PC-3 (cell line): ENCODE results near the gene NFATC1. TPM values are rescaled to one million over a fixed set of nuclear protein-coding genes. Genes with fewer than 3 reads are reported as not detected.

Experiments
- ATAC-seq: fragments of 200-7000 bp; cut with Tn5 transposase; 2 replicates; pipeline ENCODE4 v1.9.1; 2020; ENCODE audit warnings: mild to moderate bottlenecking, moderate library complexity
- BruUV-seq: library from RNA; stranded (reverse); fragments of 400-500 nt; replicated peaks from 2 replicates; lab custom pipeline; 2021; lab: Mats Ljungman, UMichigan
- CTCF ChIA-PET: fragments of 300-600 bp; sonication (Branson Sonifier 250); formaldehyde crosslinking; loops from one replicate; lab custom pipeline; 2022; ENCODE audit warnings: antibody characterized with exemption; lab: Charles Lee
- POLR2A ChIA-PET: fragments of 300-600 bp; sonication (Branson Sonifier 250); formaldehyde crosslinking; loops from one replicate; lab custom pipeline; 2022; ENCODE audit warnings: antibody characterized with exemption; ENCODE audit not compliant: unreplicated experiment; lab: Charles Lee
- DNase-seq: peaks from one replicate; pipeline ENCODE4 v3.0.0-alpha.2; 2015
- H2AFZ ChIP-seq: fragments of 300-600 bp; sonication (generic); 2 replicates; pipeline ENCODE4 v1.6.0; 2016; ENCODE audit warnings: antibody characterized with exemption, low read length
- H3F3A ChIP-seq: fragments of 300-600 bp; sonication (generic); one replicate; pipeline ENCODE4 v1.6.0; 2017; ENCODE audit warnings: antibody characterized with exemption, low read length, control low read depth, mild to moderate bottlenecking; ENCODE audit not compliant: unreplicated experiment
- H3K27ac ChIP-seq: fragments of 300-600 bp; sonication (generic); 2 replicates; pipeline ENCODE4 v1.5.1; 2016; ENCODE audit warnings: mild to moderate bottlenecking, low read length
- H3K27me3 ChIP-seq: fragments of 300-600 bp; sonication (generic); 2 replicates; pipeline ENCODE4 v1.6.1; 2016; ENCODE audit warnings: low read length, mixed read lengths
- H3K36me3 ChIP-seq: fragments of 300-600 bp; sonication (generic); 2 replicates; pipeline ENCODE4 v1.6.1; 2016; ENCODE audit warnings: low read depth, mixed run types, low read length, mixed read lengths
- H3K4me1 ChIP-seq: fragments of 300-600 bp; sonication (generic); 2 replicates; pipeline ENCODE4 v1.5.1; 2016; ENCODE audit warnings: low read length; ENCODE audit not compliant: insufficient read depth
- H3K4me2 ChIP-seq: fragments of 300-600 bp; sonication (generic); 2 replicates; pipeline ENCODE4 v1.6.0; 2016; ENCODE audit warnings: low read length
- H3K4me3 ChIP-seq: fragments of 300-600 bp; sonication (generic); 2 replicates; pipeline ENCODE4 v1.5.1; 2016; ENCODE audit warnings: mild to moderate bottlenecking, low read length, mixed read lengths
- H3K79me2 ChIP-seq: fragments of 300-600 bp; sonication (generic); 2 replicates; pipeline ENCODE4 v1.6.1; 2017; ENCODE audit warnings: low read length, mixed read lengths
- H3K9ac ChIP-seq: fragments of 300-600 bp; sonication (generic); 2 replicates; pipeline ENCODE4 v1.6.0; 2016; ENCODE audit warnings: mild to moderate bottlenecking, low read length
- H3K9me2 ChIP-seq: fragments of 300-600 bp; sonication (generic); replicated peaks from 2 replicates; pipeline ENCODE4 v1.6.1; 2016; ENCODE audit warnings: mixed run types, low read length, mixed read lengths
- H3K9me3 ChIP-seq: fragments of 300-600 bp; sonication (generic); 2 replicates; pipeline ENCODE4 v1.6.1; 2016; ENCODE audit warnings: low read length, mixed read lengths
- H4K20me1 ChIP-seq: fragments of 300-600 bp; sonication (generic); 2 replicates; pipeline ENCODE4 v1.6.1; 2016; ENCODE audit warnings: low read length, mixed read lengths
- CTCF ChIP-seq: fragments of 300-600 bp; sonication (generic); conservative IDR thresholded peaks from 2 replicates; pipeline ENCODE4 v1.5.1; 2017; ENCODE audit warnings: antibody characterized with exemption, low read depth, mild to moderate bottlenecking, low read length
- EZH2 ChIP-seq: fragments of 300-600 bp; sonication (generic); IDR thresholded peaks from one replicate; pipeline ENCODE4 v1.6.1; 2017; ENCODE audit warnings: antibody characterized with exemption, mild to moderate bottlenecking, low read length; ENCODE audit not compliant: unreplicated experiment
- EZH2phosphoT487 ChIP-seq: fragments of 300-600 bp; sonication (generic); IDR thresholded peaks from 2 replicates; pipeline ENCODE4 v1.6.1; 2018; ENCODE audit warnings: mild to moderate bottlenecking, antibody characterized with exemption, low read length, borderline replicate concordance
- intact Hi-C: fragments of 100-400 bp; cut with micrococcal nuclease; formaldehyde crosslinking; loops from 2 replicates; pipeline ENCODE4 v1.9.0; 2023
- total RNA-seq: library from RNA; depleted of rRNA; stranded (reverse); fragments of >200 nt; gene quantifications from 2 replicates; pipeline ENCODE4 v1.2.3, GENCODE V29; 2014

The NFATC1 gene
- total RNA-seq, 1 experiment from 2014 or later: 5.9 TPM

- no peaks in the 10 kb centered on the region for H4K20me1 ChIP-seq
- no peaks in the 10 kb centered on the region for H3K36me3 ChIP-seq
- BruUV-seq: no TSS peak
- TF ChIP-seq CTCF (no peak), EZH2 (no peak), EZH2phosphoT487 (no peak)
- H2AFZ ChIP-seq: no peak overlapping the region
- H3K9me2 ChIP-seq: no peaks in the 10 kb centered on the region
- H3K9me3 ChIP-seq: no peaks in the 10 kb centered on the region
- no peak overlapping the region for H3K4me3 ChIP-seq
- H3K4me1 ChIP-seq: no peaks in the 10 kb centered on the region
- DNase-seq (no peak), ATAC-seq (no peak)
- intact Hi-C loops: no loop called here
- no peak overlapping the region for H3K4me2 ChIP-seq
- H3K79me2 ChIP-seq: no peaks in the 10 kb centered on the region
- no peaks in the 10 kb centered on the region for H3K27me3 ChIP-seq
- ChIA-PET POLR2A (no interaction called here), CTCF (no interaction called here)
- no peaks in the 10 kb centered on the region for H3F3A ChIP-seq
- no peak overlapping the region for H3K27ac ChIP-seq
- H3K9ac ChIP-seq: no peak overlapping the region
Measured at GRCh38 chr18:79421275-79421857, 25.6 kb downstream of the NFATC1 start.

GRCh38 chr18:79422022-79422782, 26.5 kb downstream of the NFATC1 start:
- Histone ChIP-seq H4K20me1 (no peaks in the 10 kb centered on the region), H3K27ac (no peak overlapping the region), H3K79me2 (no peaks in the 10 kb centered on the region), H3K27me3 (no peaks in the 10 kb centered on the region), H3K9ac (no peak overlapping the region), H3K4me2 (no peak overlapping the region), H3K4me1 (no peaks in the 10 kb centered on the region), H3K4me3 (no peak overlapping the region), H3K9me2 (no peaks in the 10 kb centered on the region), H2AFZ (no peak overlapping the region), H3K9me3 (no peaks in the 10 kb centered on the region), H3K36me3 (no peaks in the 10 kb centered on the region), H3F3A (no peaks in the 10 kb centered on the region)
- no TSS peak for BruUV-seq
- POLR2A ChIA-PET: no interaction called here
- CTCF ChIA-PET: no interaction called here
- DNase-seq: no peak
- no peak for ATAC-seq
- intact Hi-C loops: no loop called here
- no peak for TF ChIP-seq EZH2phosphoT487
- TF ChIP-seq EZH2: no peak
- no peak for TF ChIP-seq CTCF

GRCh38 chr18:79422783-79423165, 27.0 kb downstream of the NFATC1 start:
- intact Hi-C loops: no loop called here
- H4K20me1 ChIP-seq: no peaks in the 10 kb centered on the region

More at GRCh38 chr18:79422783-79423165, 27.0 kb downstream of the NFATC1 start:
- no peaks in the 10 kb centered on the region for H3K27me3 ChIP-seq
- no peak overlapping the region for H3K4me2 ChIP-seq
- H3K36me3 ChIP-seq: no peaks in the 10 kb centered on the region
- H3K9me3 ChIP-seq: no peaks in the 10 kb centered on the region
- no peak overlapping the region for H2AFZ ChIP-seq
- no peaks in the 10 kb centered on the region for H3K9me2 ChIP-seq
- ATAC-seq (no peak), DNase-seq (no peak)
- ChIA-PET CTCF (no interaction called here), POLR2A (no interaction called here)
- H3K27ac ChIP-seq: no peak overlapping the region
- BruUV-seq: no TSS peak
- H3F3A ChIP-seq: no peaks in the 10 kb centered on the region
- H3K4me3 ChIP-seq: no peak overlapping the region
- no peak for TF ChIP-seq EZH2phosphoT487
- TF ChIP-seq EZH2: no peak
- TF ChIP-seq CTCF: no peak
- H3K9ac ChIP-seq: no peak overlapping the region
- no peaks in the 10 kb centered on the region for H3K79me2 ChIP-seq
- no peaks in the 10 kb centered on the region for H3K4me1 ChIP-seq
